GM18508 (cell line): ENCODE measurements around the gene F5.
"Not testable (repeated sequence)": the region's sequence is repeated elsewhere in the genome, so short reads cannot be mapped to it uniquely, and the experiment has no call there.

Experiments used
- ATAC-seq: cut with Tn5 transposase; IDR thresholded peaks from one replicate; pipeline ENCODE4 v1.9.1; 2021; ENCODE audit warnings: moderate number of reproducible peaks; ENCODE audit not compliant: insufficient read depth, unreplicated experiment

Gene F5

DNA sequence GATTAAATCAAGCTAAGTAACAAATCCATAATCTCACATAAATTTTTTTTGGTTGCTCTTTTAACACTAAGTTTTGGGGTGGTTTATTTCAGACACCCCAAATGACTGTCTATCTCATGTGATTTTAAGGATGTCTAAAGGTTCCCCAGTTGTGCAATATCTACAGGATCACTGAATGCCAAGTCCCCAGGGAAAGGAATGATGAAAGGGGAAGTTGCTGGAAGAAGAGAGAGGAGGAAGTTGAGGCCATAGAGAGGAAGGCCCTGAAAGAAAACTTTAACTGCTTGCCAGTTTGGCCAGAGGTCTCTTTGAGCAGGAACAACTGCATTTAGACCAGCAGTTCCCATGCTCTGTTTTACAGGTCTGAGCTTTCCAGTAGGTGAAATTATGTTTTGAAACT lies 73.1 kb downstream of the F5 start:
- ATAC-seq = no peak

DNA sequence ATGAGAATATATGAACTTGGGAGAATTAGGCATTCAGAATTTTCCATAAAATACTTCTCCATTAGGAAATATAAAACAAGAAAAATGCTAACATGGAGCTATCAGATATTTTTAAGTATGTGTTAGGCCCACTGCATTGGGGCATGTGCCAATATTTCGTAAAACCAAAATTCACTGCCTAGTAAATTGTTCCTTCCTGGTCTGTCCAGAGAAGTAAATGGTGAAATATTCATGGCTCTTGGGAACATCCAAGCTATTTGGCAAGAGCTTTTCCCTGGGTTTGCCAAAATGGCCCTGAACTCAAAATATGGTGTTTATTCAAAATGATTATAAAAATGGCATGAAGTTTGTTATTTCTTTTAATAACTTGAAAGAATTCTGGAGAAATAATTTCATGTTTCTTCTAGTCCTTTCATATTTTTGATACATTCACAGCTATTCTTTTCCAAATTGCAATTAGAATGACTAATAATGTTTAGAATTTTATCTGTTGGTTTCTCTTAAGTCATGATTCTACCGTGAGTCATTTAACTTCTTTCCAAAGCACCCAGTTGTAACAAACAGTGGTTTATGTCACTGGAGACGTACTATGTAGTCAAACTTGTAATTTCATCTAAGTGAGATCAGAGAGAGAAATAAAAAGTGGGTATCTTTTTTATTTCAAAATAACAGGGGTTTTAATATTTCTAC lies 74.8 kb downstream of the F5 start:
- ATAC-seq = no peak

DNA sequence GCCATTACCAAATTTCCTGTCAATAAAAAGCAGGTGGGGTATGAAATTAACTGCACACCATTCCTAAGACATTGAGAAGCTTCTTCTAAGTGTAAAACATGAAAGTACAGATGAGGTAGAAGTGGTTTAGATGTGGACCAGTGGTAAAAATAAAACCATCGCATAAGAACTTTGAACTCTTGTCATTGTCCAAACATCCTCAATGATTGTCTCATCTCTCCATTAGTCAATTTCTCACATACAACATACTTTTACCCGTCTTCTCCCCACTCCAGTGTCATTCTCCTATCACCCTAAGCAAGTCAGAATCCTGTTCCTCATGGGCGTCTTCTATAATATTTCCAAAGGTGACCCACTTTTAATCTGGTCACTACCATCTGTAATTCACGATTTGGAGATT lies 76.2 kb downstream of the F5 start:
- no peak for ATAC-seq

DNA sequence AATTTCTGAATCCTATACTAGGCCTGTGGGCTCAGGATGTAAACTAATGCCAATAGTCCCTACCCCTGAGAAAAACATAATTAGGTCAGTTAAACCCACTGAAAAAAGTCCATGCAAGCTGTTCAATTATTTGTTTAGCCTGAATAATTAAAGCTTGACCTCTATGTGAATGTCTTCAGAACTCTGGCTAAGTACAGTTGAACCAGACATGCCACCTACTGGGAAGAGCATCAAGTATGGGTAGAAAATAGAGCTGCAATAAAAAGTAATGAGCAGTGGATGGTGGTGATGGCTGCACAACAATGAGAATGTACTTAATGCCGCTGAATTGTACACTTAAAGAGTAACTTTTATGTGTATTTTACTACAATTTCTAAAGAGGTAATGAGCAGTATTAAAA lies 76.9 kb downstream of the F5 start:
- no peak for ATAC-seq

DNA sequence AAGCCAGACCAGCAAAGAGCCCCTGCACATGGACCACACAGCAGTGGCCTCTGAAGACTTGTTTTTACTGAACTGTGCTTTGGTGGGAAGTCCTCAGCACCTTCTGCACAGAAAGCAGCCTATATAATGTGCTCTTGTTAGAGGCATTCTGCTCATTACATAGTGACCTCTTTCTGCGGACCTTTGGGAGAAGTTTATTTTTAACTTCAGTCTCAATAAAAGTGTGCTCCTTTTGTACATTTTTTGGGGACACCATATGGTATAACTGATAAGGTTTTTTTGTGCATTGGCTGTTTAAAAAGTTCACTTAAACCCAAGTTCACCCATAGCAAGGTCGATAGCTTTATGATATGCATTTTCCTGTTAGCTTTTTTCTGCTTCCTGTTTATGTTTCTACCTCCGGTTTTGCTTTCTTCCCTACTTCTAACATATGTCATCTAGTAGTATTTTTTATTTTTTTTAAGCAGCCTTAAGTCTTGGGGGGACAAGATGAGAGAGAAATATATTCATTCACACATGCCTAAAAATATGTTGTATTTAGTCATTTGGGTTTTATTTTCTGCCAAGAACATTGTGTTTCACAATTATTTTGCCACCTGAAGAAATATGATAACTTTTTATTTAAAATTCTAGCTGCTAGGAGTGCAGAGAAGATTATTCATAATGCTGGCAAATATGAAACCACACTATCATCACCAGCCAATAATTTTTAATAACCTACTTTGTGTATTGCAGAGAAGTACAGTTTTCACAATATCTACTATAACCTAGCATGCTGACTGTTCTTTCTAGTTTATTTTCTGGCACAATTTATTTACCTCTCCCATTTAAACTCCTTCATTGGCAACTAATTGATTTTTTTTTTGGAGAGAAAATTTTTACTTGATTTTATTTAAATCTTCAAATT lies 77.6 kb downstream of the F5 start:
- ATAC-seq = no peak

DNA sequence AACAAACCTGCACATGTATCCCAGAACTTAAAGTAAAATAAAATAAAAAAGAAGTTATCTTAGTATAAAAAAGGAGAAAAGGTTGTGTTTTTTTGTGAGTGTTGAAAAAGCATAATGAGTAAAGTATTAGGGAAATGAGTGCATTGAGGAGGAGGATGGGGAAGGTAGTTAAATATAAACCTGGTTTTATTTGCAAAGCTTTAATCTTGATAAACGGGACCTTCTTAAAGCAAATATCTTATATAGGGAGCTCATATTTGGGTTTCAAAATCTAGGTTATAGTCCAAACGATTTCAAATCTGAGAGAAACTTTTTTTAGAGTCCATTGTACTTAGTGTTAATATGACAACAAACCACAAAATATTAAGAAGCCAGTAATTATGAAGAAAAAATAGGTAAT lies 78.9 kb downstream of the F5 start:
- ATAC-seq = no peak

DNA sequence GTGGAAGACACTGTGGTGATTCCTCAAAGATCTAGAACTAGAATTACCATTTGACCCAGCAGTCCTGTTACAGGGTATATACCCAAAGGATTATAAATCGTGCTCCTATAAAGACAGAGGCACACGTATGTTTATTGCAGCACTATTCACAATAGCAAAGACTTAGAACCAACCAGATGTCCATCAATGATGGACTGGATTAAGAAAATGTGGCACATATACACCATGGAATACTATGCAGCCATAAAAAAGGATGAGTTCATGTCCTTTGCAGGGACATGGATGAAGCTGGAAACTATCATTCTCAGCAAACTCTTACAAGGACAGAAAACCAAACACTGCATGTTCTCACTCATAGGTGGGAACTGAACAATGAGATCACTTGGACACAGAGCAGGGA lies 82.7 kb downstream of the F5 start:
- not testable (repeated sequence) for ATAC-seq

DNA sequence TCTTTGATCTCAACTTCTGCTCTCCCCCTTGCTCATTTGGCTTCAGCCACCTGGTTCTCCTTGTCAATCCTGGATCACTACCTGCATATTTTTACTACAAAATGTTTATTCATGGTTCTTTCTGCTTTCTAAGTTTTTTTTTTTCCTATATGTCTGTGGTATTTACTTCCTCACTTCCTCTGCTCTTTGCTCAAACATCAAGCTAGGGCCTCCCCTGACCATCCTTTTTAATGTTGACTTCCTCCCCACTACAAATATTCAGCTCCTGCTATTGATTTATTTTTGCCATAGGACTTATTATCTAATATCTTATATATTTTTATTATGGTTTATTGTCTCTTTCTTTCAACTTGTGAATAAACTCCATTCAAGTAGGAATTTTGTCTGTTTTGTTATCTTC lies 86.5 kb downstream of the F5 start:
- ATAC-seq = no peak

DNA sequence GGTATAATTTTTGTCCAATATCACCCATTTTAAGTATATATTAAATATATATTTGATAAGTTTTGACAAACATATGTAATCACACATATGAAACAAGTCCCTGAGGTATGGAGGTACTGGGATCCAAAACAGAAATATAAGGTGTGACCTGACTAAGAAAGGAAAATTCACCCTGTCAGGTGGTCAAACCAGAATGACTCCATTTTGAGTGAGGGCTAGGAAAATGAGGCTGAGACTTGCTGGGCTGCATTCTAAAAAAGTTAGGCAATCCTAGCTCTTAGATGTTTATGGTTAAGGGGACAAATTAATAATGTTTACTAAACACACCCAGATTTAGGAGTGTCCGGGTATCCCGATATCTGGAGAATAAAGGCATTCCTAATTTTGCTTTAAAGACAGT lies 89.0 kb downstream of the F5 start:
- ATAC-seq = no peak

DNA sequence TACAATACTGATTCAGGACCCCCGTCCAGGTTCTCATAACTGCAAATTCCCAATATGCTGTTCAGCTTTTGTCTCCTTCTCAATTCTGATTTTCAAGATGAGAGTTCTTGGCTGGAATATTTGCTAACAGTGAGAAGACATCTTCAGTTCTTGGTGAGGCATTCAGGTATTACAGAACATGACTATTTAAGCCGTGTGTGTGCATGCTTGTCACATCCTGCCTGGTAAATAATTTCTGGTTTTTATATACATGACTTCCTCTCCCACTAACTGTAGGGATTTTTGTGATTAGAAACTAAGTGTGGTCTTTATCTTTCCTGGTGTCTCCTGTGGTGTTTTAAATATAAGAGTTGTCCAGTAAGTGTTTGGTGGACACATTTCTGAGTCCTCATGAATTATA lies 90.4 kb downstream of the F5 start:
- ATAC-seq = no peak

DNA sequence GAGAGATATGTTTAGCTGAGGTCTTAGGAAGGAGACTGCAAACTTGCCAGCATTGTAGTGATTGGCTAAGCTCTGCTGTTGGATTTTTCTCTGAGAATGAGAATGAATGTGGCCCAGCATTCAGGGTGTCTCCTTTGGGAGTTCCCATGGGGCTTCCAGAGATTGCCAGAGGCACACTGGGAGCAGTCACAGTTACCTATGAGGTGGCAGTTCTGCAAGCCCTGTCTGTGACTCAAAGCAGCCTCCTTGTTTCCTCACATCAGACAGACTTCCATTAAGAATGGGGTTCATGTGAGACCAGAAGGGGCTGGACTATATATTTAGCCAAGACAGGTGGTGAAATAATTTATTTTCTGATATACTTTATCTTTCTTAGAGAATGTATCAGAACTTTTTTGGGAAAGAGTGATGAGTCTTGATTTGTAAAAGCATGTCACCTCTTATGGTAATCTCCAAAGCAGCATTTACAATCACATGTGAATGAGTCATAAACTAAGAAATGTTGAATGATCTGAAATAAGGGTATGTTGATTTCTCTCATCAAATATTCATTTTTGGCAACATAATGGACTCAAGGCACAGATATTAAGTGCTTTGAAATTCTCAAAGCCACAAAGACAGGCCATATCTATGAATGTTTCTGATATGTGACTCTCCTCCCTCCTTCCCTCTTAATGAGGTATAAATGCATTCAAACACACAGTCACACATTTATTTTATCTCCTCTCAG lies 91.1 kb downstream of the F5 start:
- no peak for ATAC-seq

DNA sequence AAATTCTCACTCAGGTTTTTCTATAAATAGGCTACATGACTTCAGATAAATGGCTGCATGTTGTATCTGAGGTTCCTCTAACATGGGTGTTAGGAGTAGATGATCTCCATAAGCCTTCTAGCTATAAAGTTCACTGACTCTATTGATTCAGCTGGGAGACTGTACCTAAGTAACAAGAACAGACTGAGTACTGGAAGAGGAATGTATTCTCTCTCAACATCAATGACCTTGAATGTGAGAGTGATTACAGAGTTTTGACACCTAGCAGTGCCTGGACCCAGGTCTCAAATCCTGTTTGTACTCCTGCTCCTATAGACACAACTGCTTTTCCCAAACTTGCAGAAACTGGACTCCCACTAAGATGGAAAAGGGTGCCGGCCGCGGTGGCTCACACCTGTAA lies 91.9 kb downstream of the F5 start:
- no peak for ATAC-seq

DNA sequence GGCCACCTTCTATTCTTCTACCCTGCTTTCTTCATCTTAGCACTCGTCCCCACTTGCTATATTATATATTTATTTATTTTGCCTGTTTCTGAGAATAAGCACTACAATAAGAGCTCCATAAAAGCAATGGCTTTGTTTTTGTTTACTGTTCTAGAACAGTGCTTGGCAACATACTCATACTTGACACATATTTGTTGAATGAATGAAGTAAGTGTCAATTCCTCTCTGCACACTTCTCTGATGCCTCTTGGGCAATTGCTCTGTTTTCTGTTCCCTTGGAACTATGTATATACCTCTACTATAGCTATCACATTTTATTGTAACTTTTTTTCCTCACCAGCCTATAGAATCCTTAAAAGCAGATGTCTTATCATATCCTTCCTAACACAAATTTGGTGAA lies 93.0 kb downstream of the F5 start:
- ATAC-seq = no peak

DNA sequence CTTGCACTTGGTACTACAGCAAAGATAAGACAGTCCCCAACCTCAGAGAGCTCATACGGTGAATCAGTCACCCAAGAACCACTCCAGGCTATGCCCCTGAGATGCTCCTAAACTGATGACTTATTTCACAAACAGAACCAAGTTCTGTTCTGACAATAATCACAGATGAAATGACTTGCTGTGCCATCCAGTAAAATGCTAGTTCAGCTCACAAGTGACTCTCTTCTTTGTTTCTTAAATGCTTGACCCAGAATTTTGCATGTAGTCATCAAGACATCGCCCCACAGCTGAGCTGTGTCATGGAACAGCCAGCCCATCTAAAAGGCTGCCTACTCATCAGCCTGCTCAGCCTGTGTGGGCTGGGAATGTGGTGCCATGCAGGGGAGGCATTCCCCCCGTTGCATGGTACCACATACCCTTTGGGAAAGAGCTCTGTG lies 94.4 kb downstream of the F5 start:
- no peak for ATAC-seq

DNA sequence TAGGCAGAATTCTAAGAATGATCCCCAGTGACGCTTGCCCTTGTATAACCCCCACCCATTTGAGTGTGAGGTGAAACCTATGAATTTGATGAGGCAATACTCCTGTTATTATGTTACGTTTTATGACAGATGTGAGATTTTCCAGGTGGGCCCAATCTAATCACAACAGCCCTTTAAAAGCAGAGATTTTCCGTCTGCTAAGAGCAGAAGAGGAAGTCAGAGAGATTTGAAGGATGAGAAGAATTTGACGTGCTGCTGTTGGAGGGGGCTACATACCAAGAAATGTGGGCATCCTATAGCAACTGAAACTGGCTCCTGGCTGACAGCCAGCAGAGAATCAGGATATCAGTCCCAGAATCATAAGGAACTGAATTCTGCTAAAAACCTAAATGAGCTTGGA lies 98.1 kb downstream of the F5 start:
- ATAC-seq = no peak

DNA sequence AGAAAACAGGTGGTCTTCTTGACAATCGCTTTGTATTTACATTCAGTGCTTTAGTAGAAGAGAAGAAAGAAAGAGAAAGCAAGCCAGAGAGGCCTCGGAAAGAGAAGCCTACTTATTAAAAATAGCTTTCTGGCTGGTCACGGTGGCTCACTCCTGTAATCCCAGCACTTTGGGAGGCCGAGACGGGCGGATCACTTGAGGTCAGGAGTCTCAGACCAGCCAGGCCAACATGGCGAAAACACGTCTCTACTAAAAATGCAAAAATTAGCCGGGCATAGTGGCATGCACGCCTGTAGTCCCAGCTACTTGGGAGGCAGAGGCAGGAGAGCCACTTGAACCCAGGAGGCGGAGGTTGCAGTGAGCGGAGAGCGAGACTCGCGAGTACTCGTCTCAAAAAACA lies 98.7 kb downstream of the F5 start:
- ATAC-seq = no peak

DNA sequence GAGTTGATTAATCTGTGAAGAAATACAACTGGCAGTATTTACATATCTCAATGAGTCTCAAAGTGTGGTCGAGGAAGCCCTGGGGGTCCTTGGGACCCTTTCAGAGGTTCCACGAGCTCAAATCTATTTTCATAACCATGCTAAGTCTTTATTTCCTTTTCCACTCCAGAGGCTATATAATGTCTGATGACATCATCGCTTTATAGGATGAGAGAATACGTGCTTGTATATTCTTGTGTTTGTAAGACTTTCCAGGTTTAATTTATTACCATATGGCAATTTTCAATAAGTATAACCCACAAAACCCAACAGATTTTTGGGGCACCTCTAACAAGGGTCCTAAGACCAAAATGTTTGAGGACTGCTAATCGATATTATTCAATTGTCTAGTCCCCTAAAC lies 99.1 kb downstream of the F5 start:
- ATAC-seq = no peak

DNA sequence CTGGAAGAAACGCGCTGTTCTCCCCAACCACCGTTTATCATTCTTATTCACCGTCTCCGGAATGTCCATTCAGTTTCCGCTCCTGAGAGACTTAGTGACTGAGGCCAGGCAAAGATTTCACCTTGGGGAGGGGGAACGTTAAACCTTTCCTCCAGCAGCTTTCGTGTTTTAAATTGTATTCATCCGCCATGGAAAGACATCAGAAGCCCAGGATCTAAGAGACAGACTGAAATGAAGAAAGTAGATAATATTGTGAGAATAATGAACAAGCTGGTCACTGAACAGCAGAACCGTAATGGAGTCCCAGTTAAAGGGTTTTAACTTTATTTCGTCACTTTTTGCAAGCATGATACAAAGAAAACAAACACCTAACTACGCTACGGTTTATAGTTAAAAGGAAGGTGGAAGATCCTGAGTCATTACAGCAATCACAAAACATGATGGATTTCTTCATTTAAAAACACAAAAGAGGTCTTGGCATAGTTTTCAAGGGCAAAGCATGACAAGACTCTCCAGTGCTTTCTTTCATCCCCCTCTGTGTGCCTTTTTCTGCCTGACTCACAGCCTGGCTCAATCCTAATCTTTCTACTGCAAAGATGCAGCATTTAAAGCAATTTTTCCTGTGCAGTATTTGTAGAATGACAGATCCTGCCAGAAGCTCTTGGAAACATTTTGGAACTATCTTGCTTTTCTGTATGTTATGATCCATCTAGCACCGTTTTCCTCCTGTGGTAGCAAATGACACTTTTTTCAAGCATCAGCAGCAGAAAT lies 99.8 kb downstream of the F5 start:
- no peak for ATAC-seq

DNA sequence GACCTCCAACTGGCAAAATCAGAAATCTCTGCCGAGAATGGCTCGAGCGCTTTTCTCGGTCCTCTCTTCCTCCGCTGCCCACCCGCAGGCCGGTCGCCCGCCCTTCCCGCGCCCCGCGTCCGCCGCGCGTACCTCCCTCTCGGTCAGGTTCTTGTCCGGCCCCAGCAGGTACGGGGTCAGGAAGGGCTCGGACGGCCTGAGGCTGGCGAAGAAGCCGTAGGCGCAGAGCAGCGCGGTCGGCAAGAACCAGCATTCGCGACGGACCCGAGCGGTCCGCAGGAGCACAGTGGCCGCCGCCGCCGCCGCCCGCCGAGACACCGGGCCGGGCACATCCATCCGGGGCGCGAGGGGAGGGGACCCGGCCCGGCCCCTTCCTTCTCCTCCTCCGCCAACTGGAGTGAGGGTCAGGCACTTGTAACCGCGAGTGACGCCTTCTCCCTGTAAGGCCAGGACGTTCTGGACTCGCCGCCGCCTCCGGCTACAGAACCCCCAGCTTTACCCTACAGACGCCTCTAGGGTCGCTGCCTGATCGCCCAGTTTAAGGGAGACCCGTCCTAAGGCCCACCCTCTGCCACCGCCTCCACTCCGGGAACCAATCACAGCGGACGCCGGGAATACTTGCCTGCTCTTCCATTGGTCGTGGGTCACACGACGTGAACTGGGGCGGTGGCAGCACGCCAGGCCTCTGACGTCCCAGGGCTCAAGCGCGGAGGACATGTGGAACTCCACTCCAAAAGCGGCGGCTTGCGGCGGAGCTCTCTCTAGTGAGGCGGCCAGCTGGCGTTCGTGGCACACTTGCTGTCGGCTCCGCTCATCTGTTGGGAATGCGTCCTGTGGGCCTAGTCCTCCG lies 100.6 kb downstream of the F5 start, which contains the start of gene SLC19A2:
TSS of gene SLC19A2 (minus strand) at position 514 of the 850 bp plus-strand sequence. CDS start at position 336, 178 bp downstream.
- peak; percentile 93 for ATAC-seq
